ENCODE data around the gene RABGAP1L.
"Not testable (repeated sequence)": the region's sequence is repeated elsewhere in the genome, so short reads cannot be mapped to it uniquely, and the experiment has no call there.

Gene RABGAP1L

DNA sequence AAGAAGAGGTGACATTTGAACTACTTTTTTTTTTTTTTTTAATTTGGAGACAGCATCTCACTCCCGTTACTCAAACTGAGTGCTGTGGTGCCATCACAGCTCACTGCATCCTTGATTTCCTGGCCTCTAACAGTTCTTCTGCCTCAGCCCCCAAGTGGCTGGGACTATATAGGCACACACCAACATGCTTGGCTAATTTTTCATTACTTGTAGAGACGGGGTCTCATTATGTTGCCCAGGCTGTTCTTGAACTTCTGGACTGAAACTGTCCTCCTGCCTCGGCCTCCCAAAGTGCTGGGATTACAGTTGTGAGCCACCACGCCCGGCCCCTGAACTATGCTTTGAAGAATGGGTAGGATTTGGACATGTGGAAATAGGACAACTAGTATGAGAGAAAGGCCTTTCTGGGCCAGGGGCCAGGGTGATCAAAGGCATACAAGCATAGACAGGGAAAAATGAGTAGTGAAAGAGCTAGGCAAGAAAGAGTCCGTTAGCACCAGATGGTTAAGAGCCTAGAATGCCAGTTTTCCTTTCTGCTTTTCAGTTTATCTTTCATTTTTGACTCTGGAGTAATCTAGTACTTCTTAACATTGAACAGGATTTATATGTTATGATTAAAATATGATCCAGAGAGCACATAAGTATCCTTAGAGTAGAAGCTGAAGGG is 6.3 kb downstream of the RABGAP1L start:
- Histone ChIP-seq H3K27ac (no peak overlapping the region), H3K4me3 (no peak overlapping the region)
- no peak for DNase-seq (ENCODE audit: low spot score)
- TF ChIP-seq, protein P1, sequence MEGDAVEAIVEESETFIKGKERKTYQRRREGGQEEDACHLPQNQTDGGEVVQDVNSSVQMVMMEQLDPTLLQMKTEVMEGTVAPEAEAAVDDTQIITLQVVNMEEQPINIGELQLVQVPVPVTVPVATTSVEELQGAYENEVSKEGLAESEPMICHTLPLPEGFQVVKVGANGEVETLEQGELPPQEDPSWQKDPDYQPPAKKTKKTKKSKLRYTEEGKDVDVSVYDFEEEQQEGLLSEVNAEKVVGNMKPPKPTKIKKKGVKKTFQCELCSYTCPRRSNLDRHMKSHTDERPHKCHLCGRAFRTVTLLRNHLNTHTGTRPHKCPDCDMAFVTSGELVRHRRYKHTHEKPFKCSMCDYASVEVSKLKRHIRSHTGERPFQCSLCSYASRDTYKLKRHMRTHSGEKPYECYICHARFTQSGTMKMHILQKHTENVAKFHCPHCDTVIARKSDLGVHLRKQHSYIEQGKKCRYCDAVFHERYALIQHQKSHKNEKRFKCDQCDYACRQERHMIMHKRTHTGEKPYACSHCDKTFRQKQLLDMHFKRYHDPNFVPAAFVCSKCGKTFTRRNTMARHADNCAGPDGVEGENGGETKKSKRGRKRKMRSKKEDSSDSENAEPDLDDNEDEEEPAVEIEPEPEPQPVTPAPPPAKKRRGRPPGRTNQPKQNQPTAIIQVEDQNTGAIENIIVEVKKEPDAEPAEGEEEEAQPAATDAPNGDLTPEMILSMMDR (IDR thresholded peaks at IDR 0.05) = no peak

DNA sequence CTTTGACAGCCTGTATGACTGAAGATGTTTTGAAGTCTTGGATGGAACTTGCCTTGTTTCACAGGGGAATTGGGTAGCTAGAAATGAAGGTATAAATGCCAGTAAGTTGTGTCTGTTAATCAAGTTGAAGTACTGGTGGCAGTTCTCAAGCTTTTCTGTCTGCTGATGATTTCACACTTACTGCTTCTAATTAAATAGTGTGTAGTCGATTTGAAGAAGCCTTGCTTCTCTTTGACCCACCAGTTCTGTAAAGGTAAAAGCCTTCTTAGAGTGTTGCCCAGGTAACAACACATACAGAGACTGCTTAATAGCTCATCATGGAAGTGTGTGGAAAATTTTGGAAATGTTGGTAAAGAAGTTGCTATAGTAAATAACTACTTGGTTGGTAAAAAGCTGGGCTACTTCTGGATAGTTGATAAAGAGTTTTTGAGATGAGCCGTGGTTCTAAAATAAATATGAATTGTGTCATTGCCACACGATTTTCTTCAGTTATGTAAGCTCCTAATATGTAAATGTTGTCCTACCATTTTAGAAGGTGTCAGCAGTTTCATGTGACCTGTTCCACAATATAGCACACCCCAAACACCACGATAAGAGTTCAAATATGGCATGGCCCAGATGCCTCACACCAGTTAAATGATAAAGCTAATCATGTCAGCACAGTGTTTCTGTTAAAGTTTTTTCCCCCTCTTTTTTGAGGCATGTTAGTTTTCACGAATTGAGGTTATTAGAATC is 7.4 kb downstream of the RABGAP1L start:
- Histone ChIP-seq H3K4me3 (no peak overlapping the region), H3K27ac (no peak overlapping the region)
- DNase-seq (ENCODE audit: low spot score) = no peak
- TF ChIP-seq, protein P1 (IDR thresholded peaks at IDR 0.05) = no peak

DNA sequence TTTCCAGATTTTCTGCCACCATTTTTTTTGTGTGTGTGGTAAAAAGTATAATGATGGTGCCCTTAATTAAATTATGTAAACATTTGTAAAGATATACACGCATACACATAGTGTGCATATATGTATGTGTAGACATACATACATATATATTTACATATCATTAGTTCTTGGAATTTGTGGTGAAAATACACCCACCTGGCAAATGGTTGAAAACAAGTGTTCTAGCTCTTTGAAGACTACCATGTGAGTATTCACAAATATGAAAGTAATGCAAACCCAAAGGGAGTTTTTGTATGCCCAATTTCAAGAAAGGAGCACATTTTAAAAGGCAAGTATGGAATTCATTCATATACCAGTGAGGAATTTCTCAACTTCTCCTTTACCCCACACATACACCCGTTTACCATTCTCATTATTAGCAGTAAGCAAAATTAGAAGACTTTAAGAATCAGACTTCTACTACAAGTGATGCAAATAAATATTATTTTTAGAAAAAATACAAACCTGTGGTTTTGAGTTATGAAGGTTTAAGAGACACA is 8.0 kb downstream of the RABGAP1L start:
- no peak overlapping the region for H3K27ac ChIP-seq
- H3K4me3 ChIP-seq = no peak overlapping the region
- TF ChIP-seq, protein P1 (IDR thresholded peaks at IDR 0.05) = no peak
- no peak for DNase-seq (ENCODE audit: low spot score)

DNA sequence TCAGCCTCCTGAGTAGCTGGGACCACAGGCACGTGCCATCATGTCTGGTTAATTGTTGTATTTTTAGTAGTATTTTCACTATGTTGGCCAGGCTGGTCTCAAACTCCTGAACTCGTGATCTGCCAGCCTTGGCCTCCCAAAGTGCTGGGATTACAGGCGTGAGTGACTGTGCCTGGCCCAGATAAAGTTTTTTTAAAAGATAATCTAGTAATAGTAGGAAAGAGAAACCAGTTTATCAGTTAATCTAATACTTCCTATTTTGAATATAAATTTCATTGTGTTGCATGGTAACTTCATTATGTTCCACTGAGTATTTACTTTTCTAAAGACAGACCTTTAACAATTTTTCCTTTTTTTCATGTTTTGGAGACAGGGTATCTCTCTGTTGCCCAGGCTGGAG is 10.0 kb downstream of the RABGAP1L start:
- Histone ChIP-seq H3K4me3 (no peak overlapping the region), H3K27ac (no peak overlapping the region)
- TF ChIP-seq, protein P1 (IDR thresholded peaks at IDR 0.05) = no peak
- no peak for DNase-seq (ENCODE audit: low spot score)

DNA sequence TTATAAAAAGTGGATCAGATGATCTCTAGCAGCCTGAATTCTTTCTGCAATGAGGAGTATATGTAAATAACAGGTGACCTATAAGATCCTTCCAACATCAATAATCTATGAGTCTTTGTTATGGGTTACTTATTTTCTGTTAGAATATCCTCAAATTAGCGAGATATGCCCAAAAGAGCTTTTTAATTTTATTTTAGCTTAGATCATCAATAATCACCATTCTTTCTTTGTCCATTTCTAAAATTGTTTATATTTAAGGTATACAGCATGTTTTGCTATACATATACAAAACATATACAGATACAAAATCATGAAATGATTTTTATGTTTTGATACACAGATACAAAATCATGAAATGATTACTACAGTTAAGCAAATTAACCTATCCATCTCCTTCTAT is 11.8 kb downstream of the RABGAP1L start:
- no peak for DNase-seq (ENCODE audit: low spot score)
- Histone ChIP-seq H3K27ac (no peak overlapping the region), H3K4me3 (no peak overlapping the region)
- TF ChIP-seq, protein P1 (IDR thresholded peaks at IDR 0.05) = no peak

DNA sequence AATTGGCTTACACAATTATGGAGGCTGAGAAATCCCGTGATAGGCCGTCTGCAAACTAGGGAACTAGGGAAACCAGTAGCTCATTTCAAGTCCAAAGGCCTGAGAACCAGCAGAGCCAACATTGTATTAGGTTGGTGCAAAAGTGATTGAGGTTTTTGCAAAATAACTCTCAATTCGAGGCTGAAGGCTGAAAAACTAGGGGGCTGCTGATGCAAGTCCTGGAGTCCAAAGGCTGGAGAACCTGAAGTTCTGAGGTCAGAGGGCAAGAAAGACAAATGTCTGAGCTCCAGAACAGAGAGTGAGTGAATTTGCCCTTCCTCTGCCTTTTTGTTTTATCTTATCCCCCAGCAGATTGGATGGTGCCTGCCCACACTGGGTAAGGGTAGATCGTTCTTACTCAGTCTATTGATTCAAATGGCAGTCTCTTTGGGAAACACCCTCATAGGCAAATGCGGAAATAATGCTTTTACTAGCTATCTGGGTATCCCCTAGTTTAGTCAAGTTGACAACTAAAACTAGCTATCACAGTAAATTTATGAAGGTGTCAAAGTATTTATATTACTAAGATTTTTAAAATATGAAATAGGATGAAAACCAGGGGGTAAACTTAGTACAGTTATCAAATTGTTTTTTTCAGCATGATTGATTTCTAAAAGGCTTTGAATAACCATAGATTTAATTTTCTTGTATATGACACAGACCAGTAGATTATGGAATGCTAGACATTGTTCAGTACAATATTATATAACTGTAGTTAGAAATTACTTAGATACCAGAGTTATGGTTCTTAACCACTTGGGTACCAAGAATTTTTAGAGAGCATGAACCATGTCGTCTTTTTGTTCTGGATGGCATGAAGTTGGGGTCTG is 15.4 kb downstream of the RABGAP1L start:
- Histone ChIP-seq H3K27ac (no peak overlapping the region), H3K4me3 (no peak overlapping the region)
- DNase-seq (ENCODE audit: low spot score) = no peak
- TF ChIP-seq, protein P1 (IDR thresholded peaks at IDR 0.05) = no peak

DNA sequence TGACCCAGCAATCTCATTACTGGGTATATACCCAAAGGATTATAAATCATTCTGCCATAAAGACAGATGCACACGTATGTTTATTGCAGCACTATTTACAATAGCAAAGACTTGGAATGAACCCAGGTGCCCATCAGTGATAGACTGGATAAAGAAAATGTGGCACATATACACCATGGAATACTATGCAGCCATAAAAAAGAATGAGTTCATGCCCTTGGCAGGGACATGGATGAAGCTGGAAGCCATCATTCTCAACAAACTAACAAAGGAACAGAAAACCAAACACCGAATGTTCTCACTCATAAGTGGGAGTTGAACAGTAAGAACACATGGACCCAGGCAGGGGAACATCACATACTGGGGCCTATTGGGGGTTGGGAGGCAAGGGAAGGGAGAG is 19.1 kb downstream of the RABGAP1L start:
- DNase-seq (ENCODE audit: low spot score); H3K27ac ChIP-seq; H3K4me3 ChIP-seq: not testable (repeated sequence)

Data from coronary artery (tissue), 2 donors.